Fibroblast of skin of right quadriceps (primary cell): ENCODE data around the gene PRDM5.
"Not testable (repeated sequence)": the region's sequence is repeated elsewhere in the genome, so short reads cannot be mapped to it uniquely, and the experiment has no call there.

ENCODE experiments used
- DNase-seq: peaks from one replicate; pipeline ENCODE4 v3.0.0-alpha.2; 2013

The PRDM5 gene

GRCh38 chr4:120691106-120691505 lies 231.4 kb downstream of the PRDM5 start:
- DNase-seq = peak; percentile 35

GRCh38 chr4:120688791-120689190 lies 233.7 kb downstream of the PRDM5 start:
- DNase-seq = no peak

- DNase-seq = peak; percentile 34
Observed at GRCh38 chr4:120685756-120686278, 236.7 kb downstream of the PRDM5 start.

- no peak for DNase-seq
Observed at GRCh38 chr4:120683897-120684540, 238.5 kb downstream of the PRDM5 start.

GRCh38 chr4:120682981-120683380 lies 239.5 kb downstream of the PRDM5 start:
- DNase-seq = peak; percentile 34

GRCh38 chr4:120680647-120681228 lies 241.8 kb downstream of the PRDM5 start:
- no peak for DNase-seq

GRCh38 chr4:120673696-120674095 lies 248.8 kb downstream of the PRDM5 start:
- DNase-seq = no peak

- peak; percentile 18 for DNase-seq
Observed at GRCh38 chr4:120672558-120673147, 249.9 kb downstream of the PRDM5 start.

- no peak for DNase-seq
Observed at GRCh38 chr4:120672076-120672475, 250.4 kb downstream of the PRDM5 start.

GRCh38 chr4:120671538-120671937 lies 251.0 kb downstream of the PRDM5 start:
- DNase-seq = no peak

- no peak for DNase-seq
Observed at GRCh38 chr4:120667102-120667501, 255.4 kb downstream of the PRDM5 start.

GRCh38 chr4:120664851-120665250 lies 257.7 kb downstream of the PRDM5 start:
- no peak for DNase-seq

- no peak for DNase-seq
Observed at GRCh38 chr4:120659616-120660170, 262.8 kb downstream of the PRDM5 start.

- no peak for DNase-seq
Observed at GRCh38 chr4:120658772-120659171, 263.8 kb downstream of the PRDM5 start.

GRCh38 chr4:120653804-120654573 lies 268.5 kb downstream of the PRDM5 start:
- DNase-seq = no peak

GRCh38 chr4:120648336-120648735 lies 274.2 kb downstream of the PRDM5 start:
- DNase-seq = not testable (repeated sequence)
